ENCODE results near the gene PTPRD. TPM values are rescaled to one million over a fixed set of nuclear protein-coding genes. Genes with fewer than 3 reads are reported as not detected.

PTPRD gene
- total RNA-seq, 1 donor from 2014 or later, result 5.7 TPM

GRCh38 chr9:8715788-8716187, 1897.0 kb downstream of the PTPRD start:
- no peaks in the 10 kb centered on the region for H3K27me3 Mint-ChIP-seq (ENCODE audit: low read depth)
- H3K9me3 Mint-ChIP-seq (ENCODE audit: low read depth), result no peaks in the 10 kb centered on the region
- no peak overlapping the region for H3K4me3 Mint-ChIP-seq (ENCODE audit: unreplicated experiment)
- no peak for DNase-seq (ENCODE audit: low spot score)
- TF ChIP-seq CTCF (IDR thresholded peaks at IDR 0.05), result no peak
- peaks cover 18% of the 10 kb centered on the region for H3K4me1 Mint-ChIP-seq (ENCODE audit: low read depth)
- no peak overlapping the region for H3K27ac Mint-ChIP-seq (ENCODE audit: unreplicated experiment)
- H3K36me3 Mint-ChIP-seq (ENCODE audit: low read depth), result no peaks in the 10 kb centered on the region

DNA sequence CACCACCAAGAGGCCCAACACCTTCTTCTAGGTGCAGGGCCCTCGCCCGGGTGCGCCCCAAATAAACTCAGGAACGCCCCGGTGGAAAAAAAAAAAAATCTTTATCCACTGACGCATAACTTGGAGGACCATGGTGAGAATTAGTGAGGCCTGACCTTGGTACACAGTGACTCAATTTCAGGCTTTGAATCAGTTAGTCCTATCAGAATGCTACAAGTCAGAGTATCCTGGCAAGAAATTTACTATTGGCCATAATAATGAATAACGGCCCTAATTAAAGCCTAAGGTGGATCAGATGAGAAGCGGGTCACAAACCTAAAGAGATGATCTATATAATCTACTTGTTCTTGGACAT, 1899.0 kb downstream of the PTPRD start:
- no peak for DNase-seq (ENCODE audit: low spot score)
- Mint-ChIP-seq H3K27me3 (ENCODE audit: low read depth) (no peaks in the 10 kb centered on the region), H3K9me3 (ENCODE audit: low read depth) (no peaks in the 10 kb centered on the region), H3K4me1 (ENCODE audit: low read depth) (peaks cover 15% of the 10 kb centered on the region), H3K27ac (ENCODE audit: unreplicated experiment) (no peak overlapping the region), H3K4me3 (ENCODE audit: unreplicated experiment) (no peak overlapping the region), H3K36me3 (ENCODE audit: low read depth) (no peaks in the 10 kb centered on the region)
- TF ChIP-seq CTCF (IDR thresholded peaks at IDR 0.05), result no peak

- Mint-ChIP-seq H3K4me1 (ENCODE audit: low read depth) (peaks cover 10% of the 10 kb centered on the region), H3K9me3 (ENCODE audit: low read depth) (no peaks in the 10 kb centered on the region), H3K36me3 (ENCODE audit: low read depth) (no peaks in the 10 kb centered on the region), H3K4me3 (ENCODE audit: unreplicated experiment) (no peak overlapping the region), H3K27ac (ENCODE audit: unreplicated experiment) (no peak overlapping the region), H3K27me3 (ENCODE audit: low read depth) (no peaks in the 10 kb centered on the region)
- no peak for TF ChIP-seq CTCF (IDR thresholded peaks at IDR 0.05)
- DNase-seq (ENCODE audit: low spot score), result no peak
Observed at GRCh38 chr9:8713149-8713810, 1899.5 kb downstream of the PTPRD start.

GRCh38 chr9:8709731-8710130, 1903.1 kb downstream of the PTPRD start:
- H3K27ac Mint-ChIP-seq (ENCODE audit: unreplicated experiment), result no peak overlapping the region
- no peaks in the 10 kb centered on the region for H3K4me1 Mint-ChIP-seq (ENCODE audit: low read depth)
- H3K9me3 Mint-ChIP-seq (ENCODE audit: low read depth), result no peaks in the 10 kb centered on the region
- TF ChIP-seq CTCF (IDR thresholded peaks at IDR 0.05), result no peak
- no peak overlapping the region for H3K4me3 Mint-ChIP-seq (ENCODE audit: unreplicated experiment)
- no peaks in the 10 kb centered on the region for H3K36me3 Mint-ChIP-seq (ENCODE audit: low read depth)
- H3K27me3 Mint-ChIP-seq (ENCODE audit: low read depth), result peaks cover 6% of the 10 kb centered on the region
- DNase-seq (ENCODE audit: low spot score), result no peak

- no peaks in the 10 kb centered on the region for H3K4me1 Mint-ChIP-seq (ENCODE audit: low read depth)
- no peak for TF ChIP-seq CTCF (IDR thresholded peaks at IDR 0.05)
- DNase-seq (ENCODE audit: low spot score), result no peak
- H3K4me3 Mint-ChIP-seq (ENCODE audit: unreplicated experiment), result no peak overlapping the region
- no peaks in the 10 kb centered on the region for H3K9me3 Mint-ChIP-seq (ENCODE audit: low read depth)
- H3K36me3 Mint-ChIP-seq (ENCODE audit: low read depth), result no peaks in the 10 kb centered on the region
- H3K27ac Mint-ChIP-seq (ENCODE audit: unreplicated experiment), result no peak overlapping the region
- H3K27me3 Mint-ChIP-seq (ENCODE audit: low read depth), result peaks cover 6% of the 10 kb centered on the region
Observed at GRCh38 chr9:8708728-8709127, 1904.1 kb downstream of the PTPRD start.

Measured in chondrocyte (in vitro differentiated cells).